ENCODE measurements around the gene PITX1.

The PITX1 gene

DNA sequence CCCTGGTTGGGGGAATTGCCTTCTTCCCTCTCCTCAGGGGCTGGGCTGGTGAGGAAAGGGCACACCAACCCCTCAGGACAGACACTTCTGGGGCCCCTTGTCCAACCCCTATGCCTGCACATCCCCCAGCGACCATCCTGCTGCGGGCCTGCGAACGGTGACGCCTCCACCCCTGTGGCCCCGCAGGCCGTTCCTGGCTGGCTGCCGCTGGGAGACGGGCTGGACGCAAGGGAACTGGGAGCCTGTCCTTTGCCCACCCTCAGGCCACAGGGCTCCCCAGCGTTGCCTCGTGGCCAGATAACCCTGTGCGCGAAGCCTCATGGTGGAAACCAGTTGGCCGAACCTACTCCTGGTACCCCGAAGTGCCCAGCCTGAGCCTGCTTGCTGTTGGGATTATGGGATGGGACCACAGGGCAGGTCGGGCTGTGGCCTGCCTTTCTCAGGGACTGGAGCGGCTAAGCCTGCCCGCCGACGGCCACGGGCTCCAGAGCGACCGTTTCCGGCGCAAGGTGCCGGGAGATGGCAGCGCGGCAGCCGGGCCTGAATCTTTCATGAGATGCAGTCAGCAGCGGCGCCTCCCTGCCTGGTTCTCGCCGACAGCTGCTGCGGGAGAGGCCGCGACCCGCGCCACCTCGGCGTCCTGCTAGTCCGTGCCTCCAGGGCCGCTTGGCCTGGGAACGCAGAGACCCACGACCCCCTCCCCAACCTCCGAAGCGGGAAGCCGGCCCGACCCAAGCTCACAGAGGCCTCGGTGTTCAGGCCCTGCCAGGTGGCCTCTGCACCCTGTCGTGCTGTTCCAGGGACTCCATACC lies 6.5 kb upstream of the PITX1 start:
- no peak for DNase-seq

DNA sequence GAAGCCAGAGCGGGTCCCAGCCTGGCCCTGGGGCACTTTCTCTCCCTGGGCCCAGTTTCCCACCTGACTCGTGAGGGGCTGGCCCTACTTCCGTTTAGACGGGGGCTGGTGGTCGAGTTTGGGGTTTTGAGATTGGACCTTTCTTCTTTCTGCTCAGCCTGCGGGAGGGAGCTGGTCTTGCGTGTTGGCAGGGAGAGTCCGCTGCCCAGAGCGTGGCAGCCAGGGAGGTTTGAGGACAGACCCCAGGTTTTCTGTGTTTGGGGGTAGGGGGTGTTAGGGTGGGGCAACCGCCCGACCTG lies 6.0 kb upstream of the PITX1 start:
- no peak for DNase-seq

DNA sequence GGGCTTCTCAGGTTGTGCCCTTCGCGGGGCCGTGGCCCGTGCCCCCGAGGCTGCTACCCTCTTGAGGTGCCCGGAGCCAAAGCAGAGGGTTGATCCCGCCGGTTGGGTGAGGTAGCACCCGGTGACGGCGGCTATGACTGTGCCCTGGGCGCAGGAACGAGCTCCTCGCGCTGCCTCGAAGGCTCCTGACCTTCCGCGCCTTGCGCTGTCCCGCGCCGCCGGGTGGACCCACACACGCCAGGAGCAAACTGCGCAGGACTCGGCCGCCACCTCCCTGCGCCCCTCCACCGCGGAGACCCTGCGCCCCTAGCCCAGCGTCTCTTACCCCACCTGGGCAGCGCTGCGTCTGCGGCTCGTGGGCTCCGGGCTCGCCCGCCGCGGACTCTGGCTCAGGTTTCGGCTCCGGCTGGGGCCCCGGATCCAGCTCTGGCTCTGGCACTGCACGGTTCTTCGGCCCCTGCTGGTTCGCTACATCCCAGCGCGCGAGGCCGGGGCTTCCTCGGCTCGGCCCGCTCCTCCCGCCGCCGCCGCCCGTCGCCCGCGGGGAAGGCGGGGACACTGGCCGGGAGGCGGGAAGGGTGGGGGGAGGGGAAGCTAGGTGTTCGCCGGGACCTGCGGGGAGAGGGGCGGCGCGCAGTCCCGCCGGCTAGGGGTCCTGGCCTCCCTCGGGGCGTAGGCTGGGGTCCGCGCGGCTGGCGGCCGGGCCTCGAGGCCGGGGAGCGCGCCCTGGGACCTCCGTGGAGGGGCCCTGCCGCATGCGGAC lies 5.4 kb upstream of the PITX1 start:
- DNase-seq: no peak

DNA sequence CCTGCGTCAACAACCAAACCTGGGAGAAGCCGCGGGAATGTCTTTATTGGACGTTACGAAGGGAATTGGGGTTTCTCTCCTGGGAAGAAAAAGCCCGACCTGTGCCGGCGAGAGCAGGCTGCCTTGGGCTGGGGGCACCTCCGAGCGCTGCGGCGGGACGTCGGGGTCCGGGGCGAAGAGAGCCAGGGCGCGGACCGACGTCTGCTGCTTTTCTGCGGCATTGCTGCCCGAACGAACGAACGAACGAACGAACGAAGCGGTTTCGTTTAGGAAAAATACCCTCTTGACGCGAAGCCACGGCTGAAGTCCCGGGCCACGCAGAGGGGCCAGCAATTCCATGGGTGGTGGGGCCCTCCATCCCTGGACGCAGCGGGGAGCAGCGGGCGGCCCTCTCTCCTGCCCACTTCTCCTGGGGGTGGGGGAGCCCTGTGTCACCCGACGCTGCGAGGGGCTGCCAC lies 4.8 kb upstream of the PITX1 start:
- DNase-seq: no peak

DNA sequence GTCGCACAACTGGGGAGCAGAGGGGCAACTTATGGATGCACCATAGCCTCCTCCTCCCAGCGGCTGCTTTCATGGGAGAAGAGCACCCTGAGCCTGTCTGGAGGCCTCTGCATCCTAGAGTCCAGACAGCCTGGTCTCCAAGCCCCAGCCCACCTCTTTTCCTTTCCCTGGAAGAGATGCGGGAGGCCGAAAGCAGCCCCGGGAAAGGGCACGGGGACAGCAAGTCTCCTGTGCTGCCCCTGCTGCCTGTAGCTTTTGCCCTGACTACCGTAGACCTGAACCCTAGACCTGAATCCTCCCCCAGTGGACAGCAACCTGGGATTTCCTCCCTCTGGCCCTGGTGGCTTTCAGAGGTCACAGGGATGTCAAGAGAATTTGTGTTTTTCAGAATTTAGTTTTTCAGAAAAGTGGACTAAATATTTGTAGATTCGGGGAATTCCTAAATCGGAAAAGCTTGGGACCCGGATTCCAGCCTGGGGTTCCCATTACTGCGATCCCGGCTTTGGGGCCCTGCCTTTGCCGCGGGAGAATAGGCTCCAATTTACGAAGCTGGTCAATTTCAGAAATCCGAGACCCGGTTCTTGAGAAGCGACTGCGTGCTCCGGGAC lies 4.3 kb upstream of the PITX1 start:
- DNase-seq: no peak

DNA sequence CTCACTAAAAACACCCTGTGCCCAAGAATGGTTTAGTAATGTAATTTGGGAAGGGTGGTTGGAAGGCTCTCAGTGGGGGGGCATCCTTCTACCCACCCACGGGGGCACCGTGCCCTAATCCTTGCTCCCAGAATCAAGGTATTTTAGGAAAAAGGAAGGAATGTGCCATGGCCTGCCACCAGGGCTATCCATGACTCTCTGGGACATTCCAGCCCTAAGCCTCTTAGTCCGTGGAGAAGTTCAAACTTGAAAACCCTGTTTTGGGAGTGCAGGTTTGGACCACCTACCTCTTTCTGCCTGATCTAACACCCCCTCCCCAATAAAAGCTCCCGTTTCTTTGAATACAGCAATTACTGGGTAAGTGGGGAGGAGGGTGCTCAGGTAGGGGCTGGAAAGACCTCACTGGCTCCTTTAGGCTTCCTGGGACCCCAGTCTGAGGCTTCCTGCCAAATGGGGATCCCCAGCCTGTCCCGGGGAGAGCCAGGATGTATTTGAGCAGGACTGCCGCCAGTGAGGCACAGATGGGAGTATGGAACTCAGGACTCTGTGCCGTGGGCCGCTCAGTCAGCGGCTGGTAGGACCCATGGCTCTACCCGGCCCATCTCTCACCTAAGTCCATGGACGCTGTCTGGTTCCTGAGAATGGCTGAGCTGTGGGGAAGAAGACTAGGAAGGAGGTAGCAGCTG lies 3.6 kb upstream of the PITX1 start:
- DNase-seq: no peak

DNA sequence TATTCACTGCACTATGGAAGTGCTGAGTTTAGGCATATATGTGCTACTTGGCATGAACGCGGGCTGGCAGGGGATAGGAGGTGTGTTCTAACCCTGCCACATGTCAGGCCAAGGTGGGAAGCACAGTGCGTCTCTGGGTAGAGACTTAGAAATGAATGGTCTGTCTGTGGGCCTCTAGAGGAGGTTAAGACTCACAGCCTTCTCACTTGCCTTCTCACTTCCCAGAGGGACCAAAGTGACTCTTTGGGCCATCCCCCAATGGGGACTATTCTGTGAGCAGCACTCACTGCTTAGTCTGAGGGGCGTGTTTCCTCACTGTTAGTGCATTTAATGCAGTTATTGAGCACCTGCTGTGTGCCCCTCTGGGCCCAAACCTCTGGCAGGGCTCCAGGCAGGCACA lies 2.4 kb upstream of the PITX1 start:
- no peak for DNase-seq

DNA sequence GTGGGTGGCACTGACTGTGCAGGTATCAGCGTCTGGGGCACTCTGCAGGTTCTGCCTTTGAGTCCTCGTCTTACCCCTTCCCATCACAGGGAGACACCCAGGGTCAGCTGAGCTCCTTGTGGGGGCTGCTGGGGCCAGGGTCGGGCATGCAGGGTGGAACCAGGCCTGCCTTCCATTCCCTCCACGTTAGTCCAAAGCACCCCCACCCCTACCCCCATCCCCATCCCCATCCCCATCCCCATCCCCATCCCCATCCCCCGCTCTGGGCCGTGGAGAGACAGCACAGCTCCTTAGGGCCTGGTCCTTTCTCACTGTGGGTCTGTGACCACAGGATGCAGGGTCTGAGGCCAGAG lies 1.6 kb upstream of the PITX1 start:
- DNase-seq: no peak

DNA sequence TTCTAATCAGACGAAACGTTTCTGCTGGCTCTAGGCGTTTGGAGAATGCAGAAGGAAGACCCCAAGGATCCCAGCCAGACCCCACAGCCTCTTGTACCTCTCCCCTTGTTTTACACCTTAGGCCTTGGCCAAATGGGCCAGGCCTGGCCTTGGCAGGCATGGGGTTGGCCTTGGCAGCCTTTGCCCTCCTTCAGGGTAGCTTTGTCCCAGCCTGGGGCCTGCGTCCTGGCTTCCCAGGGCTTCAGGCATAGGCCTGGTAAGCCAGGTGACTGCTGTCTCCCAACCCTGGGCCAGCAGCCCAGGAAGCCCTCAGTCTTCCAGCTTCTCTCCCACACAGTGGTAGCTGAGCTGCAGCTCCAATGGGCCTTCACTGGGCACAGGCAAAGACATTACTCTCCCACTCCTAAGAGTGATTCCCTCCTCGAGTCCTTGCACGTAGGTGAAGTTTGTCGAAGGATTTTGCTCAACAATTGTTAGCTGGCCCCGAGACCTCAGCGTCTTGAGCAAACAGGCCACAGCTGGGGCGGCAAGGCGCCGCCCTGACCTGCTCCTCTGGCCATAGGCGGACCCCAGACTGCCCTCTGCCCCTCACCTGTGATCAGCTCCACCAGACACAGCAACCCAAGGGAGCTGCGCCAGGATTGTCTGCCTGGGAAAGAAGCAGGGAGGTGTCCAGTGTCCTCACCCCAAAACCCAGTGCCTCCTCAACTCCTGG lies 1.1 kb upstream of the PITX1 start:
- no peak for DNase-seq

DNA sequence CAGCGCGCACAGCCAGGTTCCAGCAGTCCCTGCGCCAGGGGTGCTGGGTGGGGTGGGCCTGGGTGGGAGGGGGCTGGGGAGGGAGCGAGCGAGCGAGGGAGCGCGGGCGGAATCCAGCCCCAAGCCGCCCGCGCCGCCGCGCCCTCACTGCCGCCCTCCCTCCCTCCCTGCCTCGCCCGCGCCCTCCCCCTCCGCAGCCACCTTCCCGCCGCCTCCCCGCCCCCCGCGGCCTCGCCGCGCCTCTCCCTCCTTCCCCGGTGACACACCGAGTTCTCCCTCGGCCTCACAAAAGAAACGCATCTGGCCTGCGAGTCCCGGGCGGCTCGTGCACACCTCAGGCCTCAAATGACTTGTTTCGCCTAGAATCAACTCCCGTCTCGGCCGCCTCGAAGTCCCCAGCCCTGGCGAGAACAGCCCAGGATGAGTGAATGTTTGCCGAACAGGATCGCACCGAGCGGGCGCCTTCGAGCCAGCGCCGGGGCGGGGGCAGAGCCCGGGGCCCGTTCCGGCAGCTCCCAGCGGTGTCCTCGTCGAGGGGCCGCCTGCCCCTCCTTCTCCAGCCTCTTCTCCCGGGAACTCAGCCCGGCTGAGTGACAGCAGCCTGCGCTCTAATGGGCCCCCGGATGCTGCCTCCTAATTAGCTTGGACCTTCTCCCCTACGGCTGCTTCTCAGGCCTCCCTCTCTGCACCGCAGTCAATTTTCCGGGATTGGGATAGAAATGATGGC lies 371 bp upstream of the PITX1 start:
- peak; percentile 85 for DNase-seq

DNA sequence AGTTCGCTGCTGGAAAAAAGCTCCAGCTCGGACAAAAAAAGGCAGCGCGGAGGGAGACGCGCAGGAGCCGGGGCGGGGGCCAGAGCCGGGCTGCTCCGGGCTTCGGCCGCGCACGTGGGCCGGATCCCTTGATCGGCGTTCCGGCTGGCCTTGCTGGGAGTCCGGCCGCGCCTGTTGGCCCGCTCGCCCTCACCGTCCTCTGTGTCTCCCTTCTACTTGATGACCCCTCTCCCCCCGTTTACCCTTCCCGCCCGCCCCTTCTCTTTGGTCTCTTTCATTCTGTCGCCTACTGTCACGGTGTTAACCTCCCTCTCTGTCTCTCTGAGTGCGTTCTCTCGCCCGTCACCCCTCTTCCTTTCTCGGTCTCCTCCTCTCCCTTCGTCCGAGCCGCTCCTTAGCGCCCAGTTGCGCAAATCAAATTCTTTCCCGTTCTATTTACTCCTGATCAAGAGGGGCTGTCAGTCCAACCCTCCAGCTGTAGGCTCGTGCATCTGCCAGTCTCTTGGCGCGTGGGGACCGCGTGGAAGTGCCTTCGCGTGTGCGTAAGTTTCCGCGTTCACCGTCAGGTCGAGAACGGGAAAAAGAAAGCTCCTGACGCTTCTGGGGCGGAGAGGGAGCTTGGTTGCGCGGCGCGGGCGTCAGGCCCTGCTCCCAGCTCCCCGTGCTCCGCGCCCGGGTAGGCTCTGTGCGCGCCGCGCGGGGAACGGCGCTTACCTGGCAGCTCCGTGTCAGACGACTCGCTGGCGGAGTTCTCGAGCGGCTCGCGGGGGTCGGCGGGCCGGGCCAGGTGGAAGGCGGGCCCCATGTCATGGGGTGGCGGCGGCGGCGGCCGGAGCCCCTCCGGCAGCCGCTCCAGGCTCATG lies 798 bp downstream of the PITX1 start:
- DNase-seq: no peak

DNA sequence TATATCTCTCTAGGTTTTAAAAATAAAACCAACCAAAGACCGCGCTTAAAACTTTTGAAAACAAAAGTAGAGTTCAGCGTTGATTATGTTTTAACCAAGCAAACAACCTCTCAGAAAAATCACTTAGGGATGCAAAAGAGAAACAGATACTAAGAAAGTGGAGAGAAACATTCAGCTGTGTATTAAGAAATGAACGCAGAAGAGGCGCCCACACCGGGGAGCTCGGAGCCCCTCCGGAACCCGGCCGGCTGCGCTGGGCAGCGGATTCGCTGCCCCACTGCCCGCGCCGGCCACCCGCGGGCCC lies 1.4 kb downstream of the PITX1 start:
- DNase-seq: no peak

DNA sequence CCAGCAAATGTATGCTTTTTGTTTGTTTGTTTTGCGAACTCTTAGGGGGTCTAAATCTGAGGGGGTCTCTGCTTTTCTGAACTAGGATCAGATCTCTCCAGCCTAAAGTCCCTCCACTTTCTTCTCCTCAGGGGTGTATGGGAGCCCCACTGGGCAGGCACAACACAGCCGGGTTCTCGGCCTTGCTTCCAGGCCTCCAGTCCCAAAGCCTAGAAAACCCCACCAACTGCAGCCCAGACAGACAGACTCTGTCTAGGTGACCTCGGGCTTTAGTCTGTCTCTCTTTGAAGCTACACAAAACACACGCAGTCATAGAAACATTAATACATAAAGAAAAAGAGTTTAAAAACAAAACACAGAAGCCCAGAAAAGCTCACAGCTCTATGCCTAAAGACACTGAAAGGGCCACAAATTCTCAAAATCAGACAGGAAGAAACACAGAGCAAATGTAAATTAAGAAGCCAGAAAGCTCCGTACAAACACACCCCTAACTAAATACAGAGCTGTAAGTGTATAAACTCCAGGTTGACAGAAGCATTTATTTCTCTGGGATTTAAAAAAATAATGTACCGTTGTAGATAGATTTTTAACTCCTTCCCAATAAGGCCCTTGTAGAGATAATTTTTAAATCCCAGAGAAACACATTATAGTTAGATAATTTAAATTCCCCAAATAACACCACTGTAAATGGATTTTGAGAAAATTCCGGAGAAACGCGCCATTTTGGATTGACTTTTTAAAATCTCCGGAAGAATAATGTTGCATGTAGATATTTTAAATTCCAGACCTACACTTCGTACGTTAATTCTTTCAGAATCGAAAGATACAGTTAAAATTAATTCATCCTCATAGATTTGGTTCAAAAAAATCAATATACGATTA lies 2.0 kb downstream of the PITX1 start:
- no peak for DNase-seq

DNA sequence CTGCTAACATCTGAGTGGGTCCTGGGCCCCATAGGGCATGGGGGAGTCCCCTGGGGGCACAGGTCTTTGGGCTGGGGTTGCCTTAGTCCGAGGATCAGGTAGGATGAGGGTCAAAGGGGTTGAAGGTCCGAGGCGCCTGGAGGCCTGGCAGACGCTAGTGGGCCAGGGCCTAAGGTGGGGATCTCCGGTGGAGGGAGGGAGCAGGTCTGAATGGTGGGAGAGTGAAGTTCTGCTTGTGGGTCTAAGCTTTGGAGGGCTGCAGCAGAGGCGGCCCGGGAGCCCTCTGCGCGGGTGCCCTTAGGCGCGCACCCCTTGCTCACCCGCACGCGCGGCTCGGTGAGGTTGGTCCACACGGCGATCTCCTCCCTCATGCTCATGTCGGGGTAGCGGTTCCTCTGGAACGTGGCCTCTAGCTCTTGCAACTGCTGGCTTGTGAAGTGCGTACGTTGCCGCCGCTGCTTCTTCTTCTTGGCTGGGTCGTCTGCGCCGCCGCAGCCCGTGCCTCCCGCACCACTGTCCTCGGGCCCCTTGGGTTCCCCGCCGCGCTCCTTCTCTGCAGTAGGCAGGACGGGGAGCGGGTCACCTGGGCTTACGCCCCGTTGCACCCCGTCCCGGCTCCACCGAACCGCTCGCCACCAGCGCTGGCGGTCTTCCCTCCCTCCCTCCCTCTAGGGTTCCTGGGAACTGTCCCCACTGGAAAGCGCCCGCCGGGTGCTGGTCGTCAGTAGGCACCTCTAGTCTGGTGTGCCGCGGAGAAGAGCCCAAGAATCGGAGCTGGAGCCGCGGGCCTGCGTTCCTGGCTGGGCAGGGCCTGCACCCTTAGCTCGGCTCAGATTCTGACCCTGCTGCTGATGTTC lies 2.8 kb downstream of the PITX1 start:
- no peak for DNase-seq

DNA sequence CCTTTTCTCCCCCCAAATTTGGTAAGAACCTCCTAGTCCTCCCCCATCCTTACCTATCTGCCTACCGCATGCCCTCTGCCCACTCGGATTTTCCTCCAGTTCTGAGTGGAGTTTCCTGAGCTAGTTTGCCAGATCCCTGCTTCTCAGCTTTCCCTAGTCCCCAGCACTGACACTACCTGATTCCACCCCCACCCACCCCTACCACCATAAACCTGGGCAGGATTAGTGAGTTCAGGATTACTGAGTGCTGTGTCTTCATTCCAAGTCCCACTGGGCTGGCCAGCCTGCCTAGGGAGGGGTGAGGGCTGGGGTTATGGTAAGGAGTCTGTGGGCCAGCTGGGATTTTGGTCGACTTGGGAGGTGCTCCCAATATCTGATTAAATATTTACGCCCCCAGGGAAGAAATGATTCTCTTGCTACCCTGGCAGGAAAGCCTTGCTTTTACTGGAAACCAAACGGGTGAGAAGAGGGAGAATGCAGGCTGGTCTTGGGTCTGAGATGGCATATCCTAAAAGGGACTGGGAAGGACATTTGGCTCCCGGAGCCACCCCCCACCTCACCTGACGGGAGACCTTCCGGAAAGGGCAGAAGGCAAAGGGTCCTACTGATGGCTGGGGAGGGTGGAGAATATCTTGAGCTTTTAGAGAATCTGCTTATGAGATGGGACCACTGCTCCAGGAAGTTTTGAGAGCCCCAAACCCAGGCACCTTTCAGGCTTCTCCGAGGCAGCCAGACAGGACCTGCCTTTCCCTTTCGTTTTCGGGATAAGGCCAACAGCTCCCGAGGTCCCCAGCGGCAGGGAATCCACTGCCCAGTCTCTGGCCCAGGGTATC lies 3.7 kb downstream of the PITX1 start:
- no peak for DNase-seq

DNA sequence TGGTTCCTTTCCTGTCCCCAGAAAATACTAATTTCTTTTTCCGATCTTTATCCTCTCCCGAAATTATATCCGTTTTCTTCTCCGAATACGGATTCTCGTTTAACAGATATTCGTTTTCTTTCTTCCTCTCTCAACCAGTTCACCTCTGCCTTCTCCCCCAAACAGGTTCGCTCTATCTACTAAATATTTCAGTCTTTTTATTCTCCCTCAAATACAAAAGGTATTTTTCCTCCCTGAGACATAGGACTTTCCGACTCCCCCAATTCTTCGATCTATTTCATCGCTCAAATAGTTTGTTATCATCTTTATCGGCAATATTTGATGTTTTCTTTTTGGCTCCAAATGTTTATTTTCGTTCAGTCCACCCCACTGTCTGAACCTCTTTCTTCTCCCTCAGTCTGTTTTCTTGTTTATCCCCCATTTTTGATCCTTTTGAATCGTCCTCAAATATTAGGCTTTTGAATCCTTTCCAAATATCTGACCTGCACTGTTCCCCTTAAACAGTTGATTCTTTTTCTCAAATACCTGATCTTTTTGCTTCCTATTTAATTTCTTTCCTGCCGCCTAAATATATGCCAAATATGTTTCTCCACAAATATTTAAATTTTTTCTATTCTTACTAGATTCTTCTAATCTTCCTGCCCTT lies 4.4 kb downstream of the PITX1 start:
- DNase-seq: no peak

DNA sequence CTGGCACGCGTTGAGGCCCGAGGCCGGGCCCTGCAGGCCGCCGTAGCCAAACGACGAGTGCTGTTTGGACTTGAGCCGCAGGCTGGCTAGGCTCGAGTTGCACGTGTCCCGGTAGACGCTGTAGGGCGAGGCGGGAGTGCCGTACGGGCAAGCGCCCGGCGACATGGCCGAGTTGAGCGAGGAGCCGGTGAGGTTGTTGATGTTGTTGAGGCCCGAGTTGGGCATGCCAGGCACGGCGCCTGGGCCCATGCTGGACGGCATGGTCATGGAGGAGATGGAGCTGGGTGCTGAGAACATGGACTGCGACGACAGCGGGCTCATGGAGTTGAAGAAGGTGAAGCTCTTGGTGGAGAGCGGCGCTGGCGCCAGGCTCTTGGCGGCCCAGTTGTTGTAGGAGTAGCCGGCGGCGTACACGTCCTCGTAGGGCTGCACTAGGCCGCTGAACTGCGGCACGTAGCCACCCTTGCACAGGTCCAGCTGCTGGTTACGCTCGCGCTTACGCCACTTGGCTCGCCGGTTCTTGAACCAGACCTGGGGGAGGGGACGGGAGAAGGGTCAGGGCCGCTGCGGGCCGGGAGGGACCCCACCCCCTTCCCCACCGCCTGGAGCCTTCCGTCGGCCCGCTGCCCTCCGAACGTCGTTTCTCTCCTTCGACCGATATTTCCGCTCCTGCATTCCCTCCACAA lies 5.1 kb downstream of the PITX1 start:
- no peak for DNase-seq

Data from 8988T (cell line).